Heart right ventricle (tissue), 16 donors: Measurements from ENCODE around the gene GLMN. TPM values are rescaled to one million over a fixed set of nuclear protein-coding genes. Genes with fewer than 3 reads are reported as not detected.
A peak's percentile ranks its signal among the peaks of the same experiment; 100 is the strongest.

Experiments
- ATAC-seq, 8 donors: fragments of 200-7000 bp; cut with Tn5 transposase; one replicate each; pipeline ENCODE4 v1.9.1; 2020; ENCODE audit warnings: mild to moderate bottlenecking in 8 of 8, moderate library complexity in 8 of 8, moderate number of reproducible peaks in 1 of 8
- DNase-seq, 2 donors: peaks; one replicate each; pipeline ENCODE4 v3.0.0-alpha.2; 2020
- H3K27ac ChIP-seq, 10 donors: fragments of 200-600 bp; sonication (generic) in 2 of 10; one replicate each; pipeline versions ENCODE4 v1.5.0 to v1.8.0; 2020 to 2022; ENCODE audit warnings: mild to moderate bottlenecking in 3 of 10
- H3K27me3 ChIP-seq, 7 donors: fragments of 200-600 bp; one replicate each; pipeline ENCODE4 v1.8.0; 2021 to 2022; ENCODE audit warnings: mild to moderate bottlenecking in 2 of 7
- H3K36me3 ChIP-seq, 9 donors: fragments of 200-600 bp; sonication (generic) in 1 of 9; one replicate each; pipeline versions ENCODE4 v1.5.0 to v1.8.0; 2020 to 2022; ENCODE audit warnings: mild to moderate bottlenecking in 2 of 9
- H3K4me1 ChIP-seq, 9 donors: fragments of 200-600 bp; sonication (generic) in 1 of 9; one replicate each; pipeline versions ENCODE4 v1.5.0 to v1.8.0; 2020 to 2022; ENCODE audit warnings: mild to moderate bottlenecking in 4 of 9
- H3K4me3 ChIP-seq, 10 donors: fragments of 200-600 bp; sonication (generic) in 2 of 10; one replicate each; pipeline versions ENCODE4 v1.5.0 to v1.8.0; 2020 to 2022; ENCODE audit warnings: mild to moderate bottlenecking in 7 of 10, moderate library complexity in 2 of 10
- H3K9me3 ChIP-seq, 11 donors: fragments of 200-600 bp in 10 of 11; sonication (generic) in 2 of 11; one replicate each; pipeline versions ENCODE4 v1.5.0 to v1.8.0; 2013 to 2022; ENCODE audit warnings: mild to moderate bottlenecking in 2 of 11, control low read depth in 1 of 11, moderate library complexity in 1 of 11
- CTCF ChIP-seq, 9 donors: fragments of 200-600 bp; sonication (generic) in 2 of 9; IDR thresholded peaks; one replicate each; pipeline versions ENCODE4 v1.5.0 to v1.8.0; 2021 to 2022; ENCODE audit warnings: antibody characterized with exemption in 9 of 9, mild to moderate bottlenecking in 5 of 9, moderate library complexity in 1 of 9
- WGBS, 2 donors: extraction: QIAGEN DNeasy Blood & Tissue Kit; methylation state at CpG; one replicate each; pipeline ENCODE4 v1.1.7; 2013; ENCODE audit warnings: inconsistent platforms in 1 of 2; 5-methylcytosine and 5-hydroxymethylcytosine counted together
- intact Hi-C, 10 donors: fragments of 100-400 bp; cut with DNase I; formaldehyde crosslinking; loops; one replicate each; pipeline versions ENCODE4 v1.11.1 to v1.14.2; 2022
- long read RNA-seq, 3 donors: library from polyadenylated mRNA; unstranded; transcript quantifications; one replicate each; pipeline ENCODE4 v2.0.0, GENCODE V29; 2020 to 2021
- polyA plus RNA-seq, 2 donors: library from polyadenylated mRNA; stranded (reverse); fragments of 200-250 nt; gene quantifications; one replicate each; pipeline ENCODE4 v1.2.3, GENCODE V29; 2013
- total RNA-seq, 10 donors: library from RNA; stranded (reverse); fragmentation: NEBNext Ultra II Directional in 3 of 10; extraction: Animal tissue kit (Norgen Biotek cat#: 25700) in 3 of 10; gene quantifications; one replicate each; pipeline versions ENCODE4 v1.2.1 to v1.2.4, GENCODE V29; 2021 to 2023
- donor health status: Arrhythmogenic right ventricular cardiomyopathy.
- donor health status: ischemic (EF 13 %, LVEDD 7.1; RV severe dilation, severe dysfunction).
- donor health status: healthy with polysubstance abuse.
- donor health status: DM: no; HTN: yes; CAD: no.
- donor health status: DM: no; HTN: no; CAD: no.
- donor health status: ischemic (EF 25% LVEDD 6.9; RV normal size, moderate dysfunction).
- donor health status: ischemic (EF 25% LVEDD 5.7; RV mildly dilated, moderate dysfunction).
- donor health status: healthy.
- donor health status: DM: yes; HTN: yes; CAD: no.
- donor health status: Ischemic cardiomyopathy.
- donor health status: ischemic (EF 35%, LVEDD 5.7; RV mildly dilated, moderate dysfunction).
- donor health status: nonischemic (EF 11% LVEDD 7.7; RV severe dilation, severe dysfunction).
- donor health status: DM: yes; HTN: yes; CAD: no.
- donor health status: PGD.
- donor health status: ischemic (EF 29% LVEDD 5.4; RV normal size, mild dysfunction).
- donor health status: nonischemic (EF 23%, LVEDD 6.1; RV moderate dilation, normal function).

GLMN gene
- total RNA-seq (1 to 10 TPM; 4.4 to 7.1 (median 6.0) TPM), polyA plus RNA-seq (10 to 100 TPM in 1 of 2 donors, 1 to 10 TPM in 1; 4.4 to 33.0 TPM)
- long read RNA-seq, donor 1, transcript GLMN-201 (19 exons, 1,995 nt): major isoform, 10 of 12 reads
- long read RNA-seq, donor 1, partial matches to known transcripts: 0 of 12 reads
- long read RNA-seq, donor 1, other reads (novel, unspliced or antisense): 2 of 12 reads
- long read RNA-seq, donor 2, transcript GLMN-201 (19 exons, 1,995 nt): major isoform, 7 of 14 reads
- long read RNA-seq, donor 2, partial matches to known transcripts: 1 of 14 reads
- long read RNA-seq, donor 2, other reads (novel, unspliced or antisense): 6 of 14 reads
- long read RNA-seq, donor 3, transcript GLMN-201 (19 exons, 1,995 nt): major isoform, 13 of 23 reads
- long read RNA-seq, donor 3, partial matches to known transcripts: 1 of 23 reads
- long read RNA-seq, donor 3, other reads (novel, unspliced or antisense): 9 of 23 reads

- intact Hi-C loops: loop anchor here in 8 of 10 donors (2.0 to 10.0 kb wide), 5 partner anchors 304 to 894 kb away; partner anchors contain the start of genes CDC7 (in 3 of the 8) and HFM1 (in 1 of the 8)
- Histone ChIP-seq H3K4me1 (peaks cover 0 to 29% (median 20%) of the 10 kb centered on the region in 9 donors), H3K4me3 (peak within 1 kb of the TSS; percentile 65 to 93 (median 81)), H3K27me3 (no peaks in the 10 kb centered on the region), H3K36me3 (peaks cover 0 to 54% (median under 1%) of the 10 kb centered on the region in 9 donors), H3K27ac (peak within 1 kb of the TSS; percentile 78 to 96 (median 94)), H3K9me3 (no peaks in the 10 kb centered on the region)
- peak in 3 of 9 donors; percentile 6 to 22 (median 18) for TF ChIP-seq CTCF (IDR thresholded peaks at IDR 0.05)
- DNase-seq (peak; percentile 66 to 84), ATAC-seq (peak; percentile 99 to 100 (median 100))
- WGBS, 2 donors: 0% methylated on average over 75 to 76 of the region's 76 CpGs
Measured at GRCh38 chr1:92298573-92299476, at the start of gene GLMN, which contains the start of gene RPAP2. TSS of gene GLMN (minus strand) at chr1:92298987. CDS start at chr1:92297999, 988 bp downstream. TSS of gene RPAP2 (plus strand) at chr1:92299059. CDS start at chr1:92299074, 15 bp downstream.

- intact Hi-C loops: no loop called here
- H3K27ac ChIP-seq: no peak overlapping the region
- H3K4me3 ChIP-seq: no peak overlapping the region
- WGBS, 2 donors: 83 to 94% methylated on average over 1 of the region's 1 CpG
- peaks cover 0 to 83% (median 33%) of the 10 kb centered on the region in 9 donors for H3K36me3 ChIP-seq
- no peaks in the 10 kb centered on the region for H3K27me3 ChIP-seq
- no peaks in the 10 kb centered on the region for H3K4me1 ChIP-seq
- DNase-seq: no peak
- TF ChIP-seq CTCF (IDR thresholded peaks at IDR 0.05): no peak
- no peak for ATAC-seq
- peaks cover 0 to 4% (median 0%) of the 10 kb centered on the region in 11 donors for H3K9me3 ChIP-seq
Measured at GRCh38 chr1:92346866-92347640, 48.3 kb upstream of the GLMN start.

GRCh38 chr1:92343061-92343460 is 44.3 kb upstream of the GLMN start:
- Histone ChIP-seq H3K36me3 (peaks cover 0 to 74% (median 8%) of the 10 kb centered on the region in 9 donors), H3K9me3 (no peaks in the 10 kb centered on the region), H3K27me3 (no peaks in the 10 kb centered on the region), H3K27ac (no peak overlapping the region), H3K4me1 (no peaks in the 10 kb centered on the region), H3K4me3 (no peak overlapping the region)
- no peak for TF ChIP-seq CTCF (IDR thresholded peaks at IDR 0.05)
- 87 to 89% methylated on average over 3 of the region's 3 CpGs for WGBS, 2 donors
- intact Hi-C loops: no loop called here
- no peak for DNase-seq
- ATAC-seq: no peak
